ENCODE data around the gene HIVEP2.

The HIVEP2 gene

DNA sequence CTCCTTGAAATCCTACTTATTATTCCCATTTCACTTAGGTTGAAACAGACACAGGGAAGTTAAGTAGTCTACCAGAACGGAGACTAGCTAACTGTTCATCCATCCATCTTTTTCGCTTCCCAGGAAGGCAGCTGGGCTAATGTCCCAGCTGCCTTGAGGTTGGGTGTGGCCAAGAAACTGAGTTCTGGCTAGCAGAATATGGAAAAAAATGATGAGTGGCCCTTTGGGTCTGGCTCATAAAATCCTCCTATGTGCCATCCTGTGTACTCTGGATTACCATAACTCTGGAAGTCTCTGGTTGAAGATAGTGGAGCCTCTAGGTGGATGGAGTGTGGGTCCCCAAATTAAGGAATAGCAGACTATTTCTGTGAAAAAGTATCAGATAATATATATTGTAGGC is 206.2 kb downstream of the HIVEP2 start:
- DNase-seq (ENCODE audit: low read depth, low spot score): no peak
- no peak overlapping the region for H3K4me3 ChIP-seq (ENCODE audit: low read depth, low read length)
- TF ChIP-seq, protein P1, sequence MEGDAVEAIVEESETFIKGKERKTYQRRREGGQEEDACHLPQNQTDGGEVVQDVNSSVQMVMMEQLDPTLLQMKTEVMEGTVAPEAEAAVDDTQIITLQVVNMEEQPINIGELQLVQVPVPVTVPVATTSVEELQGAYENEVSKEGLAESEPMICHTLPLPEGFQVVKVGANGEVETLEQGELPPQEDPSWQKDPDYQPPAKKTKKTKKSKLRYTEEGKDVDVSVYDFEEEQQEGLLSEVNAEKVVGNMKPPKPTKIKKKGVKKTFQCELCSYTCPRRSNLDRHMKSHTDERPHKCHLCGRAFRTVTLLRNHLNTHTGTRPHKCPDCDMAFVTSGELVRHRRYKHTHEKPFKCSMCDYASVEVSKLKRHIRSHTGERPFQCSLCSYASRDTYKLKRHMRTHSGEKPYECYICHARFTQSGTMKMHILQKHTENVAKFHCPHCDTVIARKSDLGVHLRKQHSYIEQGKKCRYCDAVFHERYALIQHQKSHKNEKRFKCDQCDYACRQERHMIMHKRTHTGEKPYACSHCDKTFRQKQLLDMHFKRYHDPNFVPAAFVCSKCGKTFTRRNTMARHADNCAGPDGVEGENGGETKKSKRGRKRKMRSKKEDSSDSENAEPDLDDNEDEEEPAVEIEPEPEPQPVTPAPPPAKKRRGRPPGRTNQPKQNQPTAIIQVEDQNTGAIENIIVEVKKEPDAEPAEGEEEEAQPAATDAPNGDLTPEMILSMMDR (IDR thresholded peaks at IDR 0.05; ENCODE audit: low read depth, low read length): no peak
- in situ Hi-C loops (cut with HindIII; ENCODE audit: low sequenced_read_pairs): no loop called here

- H3K4me3 ChIP-seq (ENCODE audit: low read depth, low read length): no peak overlapping the region
- no peak for DNase-seq (ENCODE audit: low read depth, low spot score)
- in situ Hi-C loops (cut with HindIII; ENCODE audit: low sequenced_read_pairs): no loop called here
- TF ChIP-seq, protein P1 (IDR thresholded peaks at IDR 0.05; ENCODE audit: low read depth, low read length): no peak
Observed at GRCh38 chr6:142738035-142738396, 207.0 kb downstream of the HIVEP2 start.

DNA sequence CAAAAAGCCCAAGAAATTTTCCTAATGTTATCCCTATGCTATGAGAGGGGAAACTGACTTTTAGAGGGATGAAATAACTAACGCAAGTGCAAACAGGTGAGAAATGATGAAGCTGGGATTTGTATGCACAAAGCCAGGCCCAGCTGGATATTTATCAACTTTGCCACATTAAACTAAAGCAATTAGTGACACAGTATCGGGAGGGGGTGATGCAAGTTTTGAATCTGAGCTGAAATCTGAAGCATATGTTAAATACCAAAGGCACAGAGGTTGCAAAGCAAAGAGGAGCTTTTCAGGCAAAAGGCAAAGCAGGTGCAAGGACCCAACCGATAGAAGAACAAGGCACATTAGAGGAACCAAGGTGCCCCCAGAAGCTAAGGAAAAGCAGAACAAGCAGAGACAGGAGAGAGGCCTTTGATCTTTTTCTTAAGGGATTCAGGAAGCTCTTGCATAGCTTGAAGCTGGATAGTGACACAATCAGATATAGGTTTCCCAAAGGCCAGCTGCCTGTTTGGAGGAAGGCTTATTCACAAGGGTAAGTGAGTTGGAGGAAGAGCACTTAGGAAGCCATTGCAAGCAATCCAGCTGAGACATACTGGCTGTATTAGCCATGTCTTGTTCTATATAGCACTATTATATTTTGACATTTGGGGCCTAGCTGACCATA is 207.5 kb downstream of the HIVEP2 start:
- TF ChIP-seq, protein P1 (IDR thresholded peaks at IDR 0.05; ENCODE audit: low read depth, low read length): no peak
- in situ Hi-C loops (cut with HindIII; ENCODE audit: low sequenced_read_pairs): no loop called here
- DNase-seq (ENCODE audit: low read depth, low spot score): no peak

DNA sequence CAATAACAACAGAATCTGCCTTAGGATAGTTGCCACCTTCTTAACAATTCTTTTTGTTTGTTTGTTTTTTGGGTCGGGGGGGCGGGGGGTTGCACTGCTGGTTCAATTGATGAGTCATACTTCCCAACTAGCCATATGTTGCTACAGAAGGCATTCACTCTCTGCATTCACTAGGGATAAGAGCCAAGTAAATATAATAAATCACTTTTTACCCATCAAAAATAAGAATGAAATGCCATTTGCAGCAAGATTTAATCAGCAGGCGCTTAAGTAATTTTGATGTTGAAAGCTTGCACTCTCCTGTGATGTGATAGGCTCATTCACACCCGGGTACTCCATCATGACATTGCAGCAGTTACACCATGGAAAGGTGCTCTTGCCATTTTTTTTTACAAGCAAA is 209.8 kb downstream of the HIVEP2 start:
- in situ Hi-C loops (cut with HindIII; ENCODE audit: low sequenced_read_pairs): no loop called here
- H3K4me3 ChIP-seq (ENCODE audit: low read depth, low read length): no peak overlapping the region
- TF ChIP-seq, protein P1 (IDR thresholded peaks at IDR 0.05; ENCODE audit: low read depth, low read length): no peak
- no peak for DNase-seq (ENCODE audit: low read depth, low spot score)

More for the DNA sequence above, 207.5 kb downstream of the HIVEP2 start:
- H3K4me3 ChIP-seq (ENCODE audit: low read depth, low read length): no peak overlapping the region

DNA sequence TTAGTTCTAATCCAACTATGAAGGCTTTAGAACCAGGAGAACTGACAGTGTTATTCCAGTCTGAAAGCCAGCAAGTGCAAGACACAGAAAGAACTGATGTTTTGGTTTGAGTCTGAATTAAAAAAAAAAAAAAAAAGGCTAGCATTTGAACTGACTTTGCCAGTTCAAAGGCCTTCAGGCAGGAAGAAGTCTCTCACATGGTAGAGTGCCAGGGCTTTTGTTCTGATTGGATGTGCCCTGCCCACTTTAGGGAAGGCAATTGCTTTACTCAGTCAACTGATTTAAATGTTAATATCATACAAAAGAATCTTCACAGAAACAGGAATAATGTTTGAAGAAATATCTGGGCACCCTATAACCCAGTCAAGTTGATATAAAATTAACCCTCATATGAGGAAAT is 212.2 kb downstream of the HIVEP2 start:
- H3K4me3 ChIP-seq (ENCODE audit: low read depth, low read length): no peak overlapping the region
- no peak for DNase-seq (ENCODE audit: low read depth, low spot score)
- in situ Hi-C loops (cut with HindIII; ENCODE audit: low sequenced_read_pairs): no loop called here
- TF ChIP-seq, protein P1 (IDR thresholded peaks at IDR 0.05; ENCODE audit: low read depth, low read length): no peak

- no peak for DNase-seq (ENCODE audit: low read depth, low spot score)
- TF ChIP-seq, protein P1 (IDR thresholded peaks at IDR 0.05; ENCODE audit: low read depth, low read length): no peak
- no peak overlapping the region for H3K4me3 ChIP-seq (ENCODE audit: low read depth, low read length)
- in situ Hi-C loops (cut with HindIII; ENCODE audit: low sequenced_read_pairs): no loop called here
Observed at GRCh38 chr6:142731611-142732010, 213.4 kb downstream of the HIVEP2 start.
